ENCODE data around the gene SLC13A3.

Gene SLC13A3

DNA sequence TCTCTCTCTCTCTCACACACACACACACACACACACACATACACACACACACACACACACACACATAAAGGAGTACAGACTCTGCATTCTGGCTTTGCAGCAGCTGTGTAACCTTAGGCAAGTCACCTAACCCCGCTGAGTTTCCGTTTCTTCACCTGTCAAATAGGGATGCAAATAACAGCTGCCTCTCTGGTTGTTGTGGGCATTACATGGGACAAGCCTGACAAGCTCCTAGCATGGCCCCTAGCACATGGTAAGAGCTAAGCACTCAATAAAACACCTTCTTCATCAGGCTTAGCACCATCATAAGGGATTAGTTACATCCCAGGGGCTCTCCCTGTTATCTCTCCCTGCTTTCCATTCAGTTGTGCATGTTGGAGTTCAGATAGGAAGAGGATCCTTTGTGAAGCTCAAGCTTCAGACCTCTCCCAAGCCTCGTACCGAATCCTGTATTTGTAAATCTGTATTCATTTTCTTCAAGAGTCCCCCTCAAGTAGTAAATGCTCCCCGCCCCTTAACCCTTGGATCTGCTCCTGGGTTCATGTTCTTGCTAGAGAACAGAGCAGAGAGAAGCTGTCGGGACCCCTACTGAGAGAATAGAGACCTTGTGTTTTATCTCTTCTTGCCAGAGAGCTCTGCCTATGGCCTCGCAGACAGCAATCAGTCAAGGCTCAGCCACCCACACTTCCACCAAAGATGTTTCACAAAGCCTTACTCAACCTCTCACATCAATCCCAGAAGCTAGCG lies 2.2 kb downstream of the SLC13A3 start:
- Mint-ChIP-seq H3K36me3 (no peaks in the 10 kb centered on the region), H3K4me1 (peaks cover 11% of the 10 kb centered on the region), H3K4me3 (no peak overlapping the region), H3K9me3 (no peaks in the 10 kb centered on the region), H3K27ac (no peak overlapping the region)
- DNase-seq (ENCODE audit: low spot score in 2 of 2) (no peak), ATAC-seq (no peak)

DNA sequence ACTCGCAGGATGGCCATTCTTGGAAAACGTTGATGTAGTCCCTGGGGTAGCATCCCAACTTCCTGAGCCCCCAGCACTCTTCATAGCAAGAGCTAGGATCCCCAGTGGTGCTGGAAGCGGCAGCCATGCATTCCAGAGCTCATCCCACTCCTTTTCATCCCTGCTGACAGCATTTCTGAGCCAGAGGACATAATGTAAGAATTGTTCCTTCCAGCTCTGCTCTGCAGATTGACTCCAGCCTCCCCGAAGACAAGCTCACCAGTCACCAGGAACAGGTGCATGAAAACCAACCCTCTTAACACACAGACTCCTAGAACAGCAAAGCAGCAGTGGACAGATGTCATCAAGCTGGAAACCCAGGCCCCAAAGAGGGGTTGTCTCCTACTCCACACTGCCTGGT lies 3.8 kb downstream of the SLC13A3 start:
- H3K4me3 Mint-ChIP-seq: no peak overlapping the region
- H3K27ac Mint-ChIP-seq: no peak overlapping the region
- H3K4me1 Mint-ChIP-seq: peaks cover 5% of the 10 kb centered on the region
- no peaks in the 10 kb centered on the region for H3K9me3 Mint-ChIP-seq
- DNase-seq (ENCODE audit: low spot score in 2 of 2): no peak
- no peaks in the 10 kb centered on the region for H3K36me3 Mint-ChIP-seq
- no peak for ATAC-seq

DNA sequence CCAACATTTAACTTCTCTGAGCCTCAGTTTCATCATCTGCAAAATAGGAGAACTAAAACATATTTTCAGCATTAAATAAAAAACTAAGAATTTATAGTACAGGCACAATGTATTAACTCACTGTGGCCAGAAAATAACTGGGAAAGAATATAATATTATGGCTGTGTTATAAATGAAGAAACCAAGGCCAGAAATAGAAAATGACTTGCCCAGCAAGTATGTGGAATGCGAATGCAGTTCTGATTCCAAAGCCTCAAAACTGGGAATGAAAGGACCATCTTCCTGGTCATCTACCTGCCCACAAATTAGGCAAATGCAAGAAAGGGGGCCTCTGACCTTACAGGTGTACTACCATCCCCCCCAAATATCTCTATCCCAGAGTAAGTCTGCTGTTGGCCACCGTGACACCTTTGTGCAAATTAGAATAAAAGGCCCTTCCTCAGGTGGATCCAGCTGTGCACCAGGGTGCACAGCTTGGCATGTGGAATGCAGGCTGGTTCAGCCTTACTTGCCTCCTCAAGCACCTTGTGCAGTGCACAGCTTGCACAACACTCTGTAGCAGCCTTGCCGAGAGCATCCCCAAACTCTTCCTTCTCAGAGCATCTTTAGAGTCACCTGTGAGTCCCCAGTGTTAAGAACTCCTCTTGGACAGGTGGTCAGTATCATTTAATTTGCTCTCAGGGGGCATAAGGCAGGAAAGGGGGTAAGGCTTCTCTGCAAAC lies 4.4 kb downstream of the SLC13A3 start:
- Mint-ChIP-seq H3K9me3 (no peaks in the 10 kb centered on the region), H3K27ac (no peak overlapping the region)

DNA sequence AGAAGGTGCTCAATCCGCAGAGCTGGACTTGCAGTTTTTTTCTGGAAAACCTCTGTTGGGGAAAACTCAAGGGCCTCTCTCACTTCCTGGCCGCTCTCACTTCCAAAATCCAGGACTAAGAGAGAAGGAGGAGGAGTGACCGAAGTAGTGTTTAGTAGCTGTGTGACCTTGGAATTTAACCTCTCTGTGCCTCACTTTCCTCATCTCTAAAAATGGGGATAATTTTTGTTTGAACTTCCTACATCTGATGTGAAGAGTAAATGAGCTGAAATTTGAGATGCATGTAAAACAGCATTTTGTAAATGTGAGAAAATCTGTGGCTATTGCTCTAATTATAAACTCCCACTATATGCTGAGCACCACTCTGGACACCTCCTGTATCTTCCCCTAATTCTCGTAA lies 5.1 kb downstream of the SLC13A3 start:
- Mint-ChIP-seq H3K36me3 (no peaks in the 10 kb centered on the region), H3K27ac (no peak overlapping the region), H3K4me1 (peaks cover 5% of the 10 kb centered on the region), H3K4me3 (no peak overlapping the region), H3K9me3 (no peaks in the 10 kb centered on the region)
- ATAC-seq (no peak), DNase-seq (ENCODE audit: low spot score in 2 of 2) (no peak)

More for the DNA sequence above, 4.4 kb downstream of the SLC13A3 start:
- peaks cover 5% of the 10 kb centered on the region for H3K4me1 Mint-ChIP-seq
- H3K36me3 Mint-ChIP-seq: no peaks in the 10 kb centered on the region
- H3K4me3 Mint-ChIP-seq: no peak overlapping the region
- DNase-seq (ENCODE audit: low spot score in 2 of 2): no peak
- ATAC-seq: no peak

DNA sequence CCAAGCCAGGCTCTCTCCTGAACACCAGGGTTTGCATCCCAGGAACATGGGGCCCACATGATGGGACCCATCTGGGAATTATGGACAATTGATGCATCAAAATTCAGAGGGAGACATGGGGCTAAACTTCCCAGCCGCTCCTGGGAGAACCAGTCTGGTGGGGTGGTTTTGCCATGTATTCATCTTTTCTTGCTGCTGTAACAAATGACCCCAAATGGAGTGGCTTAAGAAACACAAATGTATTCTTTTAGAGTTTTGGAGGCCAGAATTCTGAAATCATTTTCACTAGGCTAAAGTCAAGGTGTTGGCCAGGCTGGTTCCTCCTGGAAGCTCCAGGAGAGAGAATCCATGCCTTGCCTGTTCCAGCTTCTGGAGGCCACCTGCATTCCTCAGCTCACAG lies 6.5 kb downstream of the SLC13A3 start:
- DNase-seq (ENCODE audit: low spot score in 2 of 2) (no peak), ATAC-seq (no peak)
- Mint-ChIP-seq H3K4me3 (no peak overlapping the region), H3K36me3 (no peaks in the 10 kb centered on the region), H3K9me3 (no peaks in the 10 kb centered on the region), H3K27ac (no peak overlapping the region), H3K4me1 (no peaks in the 10 kb centered on the region)

DNA sequence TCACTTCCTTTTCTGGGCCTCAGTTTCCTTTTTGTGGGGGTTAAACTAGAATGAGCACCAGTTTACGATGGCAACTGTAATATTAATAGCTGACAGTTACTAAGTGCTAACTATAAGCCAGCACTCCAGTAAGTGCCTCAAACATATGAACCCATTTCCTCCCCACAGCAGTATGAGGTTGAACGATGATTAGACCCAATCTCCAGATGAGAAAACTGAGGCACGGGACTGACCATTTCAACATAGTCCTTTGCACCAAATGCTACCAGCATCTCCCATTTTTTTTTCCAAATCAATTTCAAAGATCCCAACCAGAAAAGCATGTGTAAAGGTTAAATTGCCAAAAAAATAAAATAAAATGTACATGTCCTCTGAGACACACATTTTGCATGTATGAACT lies 7.1 kb downstream of the SLC13A3 start:
- no peaks in the 10 kb centered on the region for H3K4me1 Mint-ChIP-seq
- no peak for ATAC-seq

DNA sequence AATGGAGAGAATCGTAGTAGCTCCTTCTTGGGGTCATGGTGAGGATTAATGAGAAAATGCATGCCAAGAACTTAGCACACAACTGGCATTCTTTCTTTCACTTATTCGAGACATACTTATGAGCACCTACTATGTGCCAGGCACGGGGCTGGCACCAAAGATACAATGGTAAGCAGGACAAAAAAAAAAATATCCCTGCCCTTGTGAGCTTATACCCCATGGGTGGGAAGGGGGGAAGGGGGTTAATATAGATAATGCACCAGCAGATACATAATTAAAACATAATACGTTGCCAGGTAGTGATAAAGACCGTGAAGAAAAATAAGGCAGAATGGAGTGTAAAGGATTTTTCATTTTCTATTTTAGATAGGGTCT lies 8.3 kb downstream of the SLC13A3 start:
- H3K27ac Mint-ChIP-seq: no peak overlapping the region
- no peaks in the 10 kb centered on the region for H3K9me3 Mint-ChIP-seq
- DNase-seq (ENCODE audit: low spot score in 2 of 2): no peak
- no peak for ATAC-seq
- H3K4me1 Mint-ChIP-seq: no peaks in the 10 kb centered on the region
- no peaks in the 10 kb centered on the region for H3K36me3 Mint-ChIP-seq
- no peak overlapping the region for H3K4me3 Mint-ChIP-seq

More for the DNA sequence above, 7.1 kb downstream of the SLC13A3 start:
- Mint-ChIP-seq H3K27ac (no peak overlapping the region), H3K36me3 (no peaks in the 10 kb centered on the region), H3K9me3 (no peaks in the 10 kb centered on the region), H3K4me3 (no peak overlapping the region)
- DNase-seq (ENCODE audit: low spot score in 2 of 2): no peak

DNA sequence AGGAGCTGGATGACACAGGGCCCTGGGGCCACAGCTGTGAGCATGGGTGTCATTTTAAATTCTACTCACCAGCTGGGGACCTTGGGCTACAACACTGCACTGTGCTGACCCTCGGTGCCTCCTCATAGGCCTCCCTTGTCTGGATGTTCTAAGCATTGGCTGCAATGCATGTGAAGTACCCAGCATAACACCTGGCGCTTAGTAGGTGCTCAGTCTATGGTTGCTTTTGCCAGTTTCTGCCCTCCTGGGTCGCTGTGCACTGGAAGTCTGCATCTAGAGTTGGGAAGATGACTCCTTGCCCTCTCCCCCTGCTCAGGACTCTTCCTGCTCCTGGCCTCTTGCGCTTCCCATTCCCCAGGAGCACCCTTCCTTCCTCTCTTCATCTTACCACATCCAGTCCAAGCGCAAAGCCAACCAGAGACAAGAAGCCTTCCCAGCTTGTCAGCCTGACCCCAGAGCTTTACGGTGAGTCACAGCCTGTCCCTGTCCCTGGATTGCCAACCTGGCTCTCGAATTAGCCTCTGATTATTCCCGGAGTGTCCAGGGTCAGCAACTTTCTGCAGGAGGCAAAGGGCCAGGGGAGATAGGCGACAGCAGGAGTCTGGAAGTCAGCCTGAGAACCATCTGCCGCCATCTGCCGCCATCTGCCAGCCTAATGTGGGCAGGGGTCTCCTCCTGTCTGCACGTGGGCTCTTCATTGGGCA lies 8.8 kb downstream of the SLC13A3 start:
- H3K27ac Mint-ChIP-seq: no peak overlapping the region

DNA sequence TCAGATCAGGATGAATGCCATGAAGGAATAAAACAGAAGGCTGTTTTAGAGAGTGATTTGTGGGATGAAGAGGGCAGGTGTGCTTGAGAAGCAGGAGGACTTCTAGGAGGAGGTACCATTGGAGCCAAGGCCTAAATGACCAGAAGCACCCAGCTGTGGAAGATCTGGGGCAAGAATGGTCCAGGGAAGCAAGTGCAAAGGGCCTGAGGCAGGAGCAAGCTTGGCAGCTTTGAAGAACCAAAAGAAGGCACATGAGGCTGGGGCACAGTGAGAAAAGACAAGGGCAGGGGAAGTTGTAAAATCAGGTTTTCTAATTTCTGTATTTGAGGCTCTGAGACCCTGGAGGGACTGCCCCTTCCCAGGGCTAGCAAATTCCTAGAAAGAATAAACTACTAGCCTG lies 9.8 kb downstream of the SLC13A3 start:
- DNase-seq (ENCODE audit: low spot score in 2 of 2) (no peak), ATAC-seq (no peak)
- no peak overlapping the region for H3K27ac Mint-ChIP-seq
- H3K4me1 Mint-ChIP-seq: no peaks in the 10 kb centered on the region
- H3K9me3 Mint-ChIP-seq: no peaks in the 10 kb centered on the region
- H3K36me3 Mint-ChIP-seq: no peaks in the 10 kb centered on the region
- H3K4me3 Mint-ChIP-seq: no peak overlapping the region

More for the DNA sequence above, 8.8 kb downstream of the SLC13A3 start:
- DNase-seq (ENCODE audit: low spot score in 2 of 2) (no peak), ATAC-seq (no peak)
- no peaks in the 10 kb centered on the region for H3K9me3 Mint-ChIP-seq
- no peaks in the 10 kb centered on the region for H3K36me3 Mint-ChIP-seq
- no peak overlapping the region for H3K4me3 Mint-ChIP-seq
- H3K4me1 Mint-ChIP-seq: no peaks in the 10 kb centered on the region

DNA sequence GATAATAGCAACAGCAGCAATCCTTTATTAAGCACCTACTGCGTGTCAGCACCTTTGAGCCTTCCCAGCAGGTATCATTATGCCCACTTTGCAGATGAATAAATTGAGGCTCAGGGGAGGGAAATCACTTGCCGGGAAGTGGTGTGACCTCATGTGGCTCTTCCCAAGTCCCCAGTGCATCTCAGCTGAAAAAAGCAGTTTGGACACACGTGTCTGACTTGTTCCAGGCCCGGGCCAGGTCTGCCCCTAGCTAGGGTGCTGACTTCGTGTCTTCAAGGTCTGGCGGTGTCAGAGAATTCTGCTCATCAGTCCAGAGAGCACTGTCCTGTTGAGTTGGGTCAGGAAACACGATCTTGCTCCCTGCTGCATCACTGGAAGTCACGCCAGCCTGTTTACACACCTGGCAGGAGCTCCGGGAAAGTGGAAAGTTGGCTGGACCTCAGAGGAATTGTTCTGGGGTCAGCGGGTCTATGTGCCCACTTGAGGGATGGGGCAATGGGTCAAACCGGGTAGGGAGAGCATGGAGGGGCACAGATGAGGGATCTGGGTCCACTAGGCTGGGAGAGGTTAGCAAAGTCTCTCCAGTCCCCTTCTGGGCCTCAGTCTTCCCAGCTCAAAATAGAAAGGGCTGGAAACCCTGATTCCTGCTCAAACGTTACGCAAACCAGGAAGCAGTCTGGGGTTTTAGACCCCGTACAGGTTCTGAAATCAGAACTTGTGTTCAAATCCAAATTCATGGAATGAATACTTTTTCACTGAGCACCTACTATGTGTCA lies 10.5 kb downstream of the SLC13A3 start:
- Mint-ChIP-seq H3K27ac (no peak overlapping the region), H3K36me3 (no peaks in the 10 kb centered on the region), H3K4me1 (peaks cover 5% of the 10 kb centered on the region), H3K4me3 (no peak overlapping the region), H3K9me3 (no peaks in the 10 kb centered on the region)
- DNase-seq (ENCODE audit: low spot score in 2 of 2) (no peak), ATAC-seq (no peak)

DNA sequence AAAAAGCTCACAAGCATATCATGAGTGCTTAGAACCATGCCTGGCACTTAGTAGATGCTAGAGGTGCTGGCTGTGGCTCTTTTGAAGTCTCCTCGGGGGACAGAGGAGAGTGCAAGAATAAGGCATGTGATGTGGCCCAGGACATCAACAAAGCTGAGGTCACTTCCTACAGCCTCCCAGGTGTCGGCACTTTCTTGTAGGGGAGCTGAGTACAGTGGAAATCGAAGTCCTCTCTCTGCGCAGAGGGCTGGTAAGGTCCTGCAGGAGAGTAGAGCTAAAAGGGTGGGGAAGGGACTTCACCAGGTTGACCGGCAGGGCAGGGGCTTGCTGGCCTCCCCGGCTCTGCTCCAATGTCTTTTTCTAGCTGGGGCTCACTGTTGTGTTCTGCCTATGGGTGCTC lies 11.2 kb downstream of the SLC13A3 start:
- ATAC-seq (no peak), DNase-seq (ENCODE audit: low spot score in 2 of 2) (no peak)
- H3K4me3 Mint-ChIP-seq: no peak overlapping the region
- no peak overlapping the region for H3K27ac Mint-ChIP-seq
- H3K36me3 Mint-ChIP-seq: no peaks in the 10 kb centered on the region
- H3K9me3 Mint-ChIP-seq: no peaks in the 10 kb centered on the region
- H3K4me1 Mint-ChIP-seq: peaks cover 5% of the 10 kb centered on the region

DNA sequence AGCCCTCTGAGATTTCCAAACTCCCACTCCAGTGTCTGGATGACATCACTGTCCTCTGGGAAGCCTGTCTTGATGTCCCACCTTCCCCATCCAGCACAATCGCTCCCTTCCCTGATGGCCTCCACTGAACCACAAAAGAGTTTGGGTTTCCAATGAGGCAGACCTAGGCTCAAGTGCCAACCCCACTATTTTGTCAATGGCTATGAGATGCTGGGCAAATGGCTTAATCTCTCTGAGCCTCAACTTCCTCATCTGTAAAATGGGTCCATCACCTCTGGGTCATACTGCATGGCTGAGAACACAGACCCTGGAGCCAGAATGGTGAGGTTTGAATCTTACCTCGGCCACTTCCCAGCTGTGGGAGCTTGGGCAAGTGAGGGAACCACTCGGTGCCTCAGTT lies 11.7 kb downstream of the SLC13A3 start:
- Mint-ChIP-seq H3K27ac (no peak overlapping the region), H3K4me3 (no peak overlapping the region), H3K4me1 (peaks cover 5% of the 10 kb centered on the region)

DNA sequence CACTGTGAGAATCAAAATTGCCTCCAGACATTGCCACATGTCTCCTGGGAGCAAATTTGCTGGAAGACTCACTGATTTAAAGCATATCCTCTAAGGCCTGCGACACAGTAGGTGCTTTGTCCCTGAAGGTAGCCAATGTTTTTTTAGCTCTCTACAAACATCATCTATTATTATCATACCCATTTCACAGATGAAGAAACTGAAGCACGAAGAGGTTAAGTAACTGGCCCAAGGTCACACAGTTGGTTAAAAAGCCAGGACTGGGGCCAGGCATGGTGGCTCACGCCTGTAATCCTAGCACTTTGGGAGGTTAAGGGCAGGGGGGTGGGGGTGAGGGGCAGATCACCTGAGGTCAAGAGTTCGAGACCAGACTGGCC lies 12.4 kb downstream of the SLC13A3 start:
- ATAC-seq (no peak), DNase-seq (ENCODE audit: low spot score in 2 of 2) (no peak)
- no peaks in the 10 kb centered on the region for H3K36me3 Mint-ChIP-seq
- peaks cover 5% of the 10 kb centered on the region for H3K4me1 Mint-ChIP-seq
- H3K9me3 Mint-ChIP-seq: no peaks in the 10 kb centered on the region
- H3K27ac Mint-ChIP-seq: no peak overlapping the region
- no peak overlapping the region for H3K4me3 Mint-ChIP-seq

More for the DNA sequence above, 11.7 kb downstream of the SLC13A3 start:
- Mint-ChIP-seq H3K9me3 (no peaks in the 10 kb centered on the region), H3K36me3 (no peaks in the 10 kb centered on the region)
- ATAC-seq: no peak
- DNase-seq (ENCODE audit: low spot score in 2 of 2): no peak

DNA sequence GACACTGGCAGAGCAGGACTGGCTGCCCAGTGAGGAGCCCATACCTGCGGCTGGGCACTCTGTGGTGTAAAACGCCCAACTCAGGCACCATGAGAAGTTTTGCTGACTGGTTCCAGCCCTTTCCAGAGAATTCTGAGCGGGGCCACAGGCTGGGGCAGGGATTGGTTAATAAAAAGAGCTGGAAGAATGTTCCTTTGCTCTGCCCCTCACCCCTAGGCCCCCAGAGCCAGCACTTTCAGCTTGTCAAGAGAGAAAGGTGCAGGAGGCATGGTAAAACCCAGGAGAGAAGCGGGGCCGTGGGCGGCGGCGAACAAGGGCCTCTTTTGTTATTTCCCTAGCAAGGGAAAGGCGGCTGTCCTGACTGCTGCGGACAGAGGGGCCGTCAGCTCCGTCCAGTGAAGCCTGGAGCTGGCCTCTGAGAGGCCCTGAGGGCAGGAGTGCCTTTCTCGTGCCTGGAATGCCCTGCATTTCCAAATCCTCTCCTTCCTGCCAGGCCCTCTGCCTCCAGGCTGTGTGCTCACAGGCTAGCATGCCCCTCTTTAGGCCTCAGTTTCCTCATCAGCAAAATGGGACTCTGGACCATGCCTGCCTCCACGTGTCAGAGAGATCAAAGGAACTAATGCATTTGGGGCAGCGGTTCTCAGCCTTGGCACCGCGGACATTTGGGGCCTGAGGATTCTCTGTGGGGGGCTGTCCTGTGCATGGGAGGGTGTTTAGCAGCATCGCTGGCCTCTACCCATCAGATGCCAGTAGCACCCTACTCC lies 12.9 kb downstream of the SLC13A3 start:
- no peak overlapping the region for H3K4me3 Mint-ChIP-seq

More for the DNA sequence above, 12.9 kb downstream of the SLC13A3 start:
- Mint-ChIP-seq H3K4me1 (peaks cover 5% of the 10 kb centered on the region), H3K36me3 (no peaks in the 10 kb centered on the region), H3K9me3 (no peaks in the 10 kb centered on the region), H3K27ac (no peak overlapping the region)
- DNase-seq (ENCODE audit: low spot score in 2 of 2) (no peak), ATAC-seq (no peak)

All from stimulated activated effector memory CD8-positive, alpha-beta T cell treated with anti-CD3 and anti-CD28 coated beads, Interleukin-12 subunit alpha, Interleukin-12 subunit beta, amount 100 ng/mL, for 72 hours (primary cell).